KMS-11 (cell line): Measurements from ENCODE around the gene FAM170A.

Experiments used
- H2AFZ ChIP-seq: fragments of 200-600 bp; sonication (generic); 2 replicates; pipeline ENCODE4 v1.6.1; 2016; ENCODE audit warnings: antibody characterized with exemption, mixed run types, low read depth
- H3K27ac ChIP-seq: fragments of 200-600 bp; sonication (generic); 2 replicates; pipeline ENCODE4 v1.6.1; 2016; ENCODE audit warnings: mild to moderate bottlenecking, mixed run types
- H3K27me3 ChIP-seq: fragments of 200-600 bp; sonication (generic); 2 replicates; pipeline ENCODE4 v1.6.1; 2017; ENCODE audit warnings: mild to moderate bottlenecking, low read depth, mixed run types, moderate library complexity; ENCODE audit not compliant: insufficient read depth
- H3K36me3 ChIP-seq: fragments of 200-600 bp; sonication (generic); 2 replicates; pipeline ENCODE4 v1.6.1; 2017; ENCODE audit warnings: mild to moderate bottlenecking, mixed run types; ENCODE audit not compliant: insufficient read depth
- H3K4me1 ChIP-seq: fragments of 200-600 bp; sonication (generic); 2 replicates; pipeline ENCODE4 v1.6.1; 2016; ENCODE audit warnings: mild to moderate bottlenecking, low read depth, mixed run types; ENCODE audit not compliant: poor library complexity, severe bottlenecking
- H3K4me2 ChIP-seq: fragments of 200-600 bp; sonication (generic); 2 replicates; pipeline ENCODE4 v1.7.0; 2016; ENCODE audit warnings: mild to moderate bottlenecking, mixed run types
- H3K4me3 ChIP-seq: fragments of 200-600 bp; sonication (generic); IDR thresholded peaks from 2 replicates; pipeline ENCODE4 v1.6.1; 2017; ENCODE audit warnings: low read depth, low read length, mixed read lengths; ENCODE audit not compliant: insufficient read depth
- H3K79me2 ChIP-seq: fragments of 200-600 bp; sonication (generic); 2 replicates; pipeline ENCODE4 v1.6.1; 2016; ENCODE audit warnings: low read depth, mixed run types; ENCODE audit not compliant: insufficient read depth
- H3K9ac ChIP-seq: fragments of 200-600 bp; sonication (generic); 2 replicates; pipeline ENCODE4 v1.6.1; 2016; ENCODE audit warnings: mild to moderate bottlenecking, mixed run types
- H4K20me1 ChIP-seq: fragments of 200-600 bp; sonication (generic); 2 replicates; pipeline ENCODE4 v1.6.1; 2016; ENCODE audit warnings: mild to moderate bottlenecking, mixed run types; ENCODE audit not compliant: insufficient read depth
- CTCF ChIP-seq: fragments of 200-600 bp; sonication (generic); conservative IDR thresholded peaks from 2 replicates; pipeline ENCODE4 v1.6.1; 2017; ENCODE audit warnings: low read depth, mild to moderate bottlenecking, antibody characterized with exemption, low read length, moderate library complexity, mixed read lengths

The FAM170A gene

GRCh38 chr5:119597728-119598298 lies 31.5 kb upstream of the FAM170A start:
- Histone ChIP-seq H2AFZ (no peak overlapping the region), H3K4me3 (no peak overlapping the region), H3K4me1 (no peaks in the 10 kb centered on the region), H3K4me2 (no peak overlapping the region), H4K20me1 (no peaks in the 10 kb centered on the region), H3K27me3 (no peaks in the 10 kb centered on the region), H3K27ac (no peak overlapping the region), H3K79me2 (no peaks in the 10 kb centered on the region), H3K36me3 (no peaks in the 10 kb centered on the region), H3K9ac (no peak overlapping the region)
- TF ChIP-seq CTCF = no peak

GRCh38 chr5:119613937-119614336 lies 15.4 kb upstream of the FAM170A start:
- no peak overlapping the region for H2AFZ ChIP-seq

GRCh38 chr5:119614838-119615237 lies 14.5 kb upstream of the FAM170A start:
- Histone ChIP-seq H4K20me1 (no peaks in the 10 kb centered on the region), H3K27ac (no peak overlapping the region), H2AFZ (no peak overlapping the region), H3K27me3 (no peaks in the 10 kb centered on the region), H3K79me2 (no peaks in the 10 kb centered on the region), H3K4me3 (no peak overlapping the region), H3K9ac (no peak overlapping the region), H3K4me1 (no peaks in the 10 kb centered on the region), H3K4me2 (no peak overlapping the region), H3K36me3 (no peaks in the 10 kb centered on the region)
- TF ChIP-seq CTCF = no peak

More at GRCh38 chr5:119613937-119614336, 15.4 kb upstream of the FAM170A start:
- Histone ChIP-seq H4K20me1 (no peaks in the 10 kb centered on the region), H3K4me1 (no peaks in the 10 kb centered on the region), H3K79me2 (no peaks in the 10 kb centered on the region), H3K4me3 (no peak overlapping the region), H3K36me3 (no peaks in the 10 kb centered on the region), H3K9ac (no peak overlapping the region), H3K27ac (no peak overlapping the region), H3K27me3 (no peaks in the 10 kb centered on the region), H3K4me2 (no peak overlapping the region)
- TF ChIP-seq CTCF = no peak

- Histone ChIP-seq H3K4me3 (no peak overlapping the region), H3K4me2 (no peak overlapping the region), H3K79me2 (no peaks in the 10 kb centered on the region), H3K27ac (no peak overlapping the region), H3K4me1 (no peaks in the 10 kb centered on the region), H3K9ac (no peak overlapping the region), H3K27me3 (no peaks in the 10 kb centered on the region), H3K36me3 (no peaks in the 10 kb centered on the region), H2AFZ (no peak overlapping the region), H4K20me1 (no peaks in the 10 kb centered on the region)
- TF ChIP-seq CTCF = no peak
These were observed 3.3 kb upstream of the FAM170A start for GRCh38 chr5:119626086-119626485.
